GM18508 (cell line): ENCODE measurements around the gene FAM227B.
"Not testable (repeated sequence)": the region's sequence is repeated elsewhere in the genome, so short reads cannot be mapped to it uniquely, and the experiment has no call there.

Source experiments
- ATAC-seq: cut with Tn5 transposase; IDR thresholded peaks from one replicate; pipeline ENCODE4 v1.9.1; 2021; ENCODE audit warnings: moderate number of reproducible peaks; ENCODE audit not compliant: insufficient read depth, unreplicated experiment

FAM227B gene, protein sequence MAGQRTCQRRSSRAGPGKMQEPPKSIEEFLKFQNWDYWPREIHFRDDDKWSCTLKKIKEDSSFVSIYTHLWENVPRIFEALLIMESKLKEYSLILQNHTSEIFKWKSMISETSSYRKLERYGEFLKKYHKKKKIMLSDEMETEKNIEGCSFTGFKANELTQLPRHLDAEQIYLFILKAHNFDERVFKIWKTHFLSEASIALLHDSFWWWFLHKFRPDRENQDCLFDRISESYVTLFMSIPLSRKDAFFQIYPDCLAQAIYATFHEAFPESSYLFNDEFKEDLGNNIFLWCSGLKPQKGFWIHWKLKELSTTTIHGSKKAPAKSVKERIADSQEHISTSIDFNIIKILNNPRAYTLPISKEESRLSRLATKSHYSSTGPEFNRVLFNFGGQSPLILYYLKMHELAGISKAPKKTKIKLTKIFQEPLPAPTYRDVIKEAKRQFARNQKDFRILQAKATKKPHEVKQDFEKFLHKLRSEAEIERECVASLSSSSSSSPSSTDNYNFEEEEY

DNA sequence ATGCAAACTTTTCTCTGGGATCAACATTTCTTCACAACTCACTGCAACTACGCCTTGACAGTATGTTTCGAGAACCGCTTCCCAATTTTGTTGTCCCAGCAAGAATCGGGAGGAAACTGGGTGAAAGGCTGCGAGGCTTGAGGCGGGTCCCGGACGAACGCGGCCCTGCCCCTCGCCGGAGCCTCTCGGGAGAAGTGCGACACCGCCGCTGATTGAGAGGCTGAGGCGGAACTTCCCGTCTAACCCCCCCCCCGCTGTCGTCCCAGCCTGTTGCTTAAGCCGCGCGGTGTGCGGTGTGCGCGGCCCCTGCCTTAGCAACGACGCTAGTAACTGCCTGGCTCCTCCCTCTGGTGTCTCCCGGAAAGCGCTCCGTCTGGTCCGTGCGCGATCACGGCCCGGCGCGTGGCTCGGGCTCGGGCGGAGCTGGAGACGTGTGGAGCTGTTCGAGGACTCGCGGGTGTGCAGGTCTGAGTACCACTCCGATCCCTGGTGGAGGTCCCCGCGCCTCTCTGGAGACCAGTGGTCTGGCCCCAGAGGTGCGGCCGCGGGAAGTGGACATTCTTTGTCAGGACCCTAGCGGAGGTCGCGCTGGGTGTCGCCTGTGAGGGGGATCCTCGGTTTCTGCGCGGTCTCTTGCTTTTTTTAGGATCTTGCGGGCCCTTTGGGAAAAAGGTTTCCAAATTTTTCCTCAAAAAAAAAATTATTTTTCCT, at the start of gene FAM227B, which contains the start of gene DTWD1:
FAM227B (minus strand) TSS at position 161 of the 711 bp plus-strand sequence. CDS start 5,647 bp downstream, outside the sequence.
DTWD1 (plus strand) TSS at position 391 of the 711 bp plus-strand sequence. CDS start 4,120 bp downstream, outside the sequence.
- ATAC-seq: peak; percentile 98

DNA sequence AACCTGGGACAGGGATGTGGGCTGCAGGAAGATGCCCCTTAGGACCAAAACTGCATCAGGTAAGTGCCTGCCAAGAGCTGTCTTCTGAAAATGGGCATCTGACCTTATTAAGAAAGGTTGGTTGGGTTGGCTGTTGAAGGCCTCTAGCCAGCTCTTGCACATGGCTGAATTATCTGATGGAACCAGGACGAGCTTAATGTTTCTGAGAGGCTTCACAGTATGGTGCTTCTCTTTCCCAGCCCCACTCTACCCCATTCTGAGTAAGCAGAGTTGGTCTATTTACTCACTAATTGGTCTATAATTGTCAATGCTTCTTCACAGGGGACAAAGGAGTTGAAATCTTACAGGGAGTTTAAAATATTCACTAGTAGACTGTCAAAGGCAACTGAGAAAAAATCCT, 48.7 kb upstream of the FAM227B start:
- no peak for ATAC-seq

DNA sequence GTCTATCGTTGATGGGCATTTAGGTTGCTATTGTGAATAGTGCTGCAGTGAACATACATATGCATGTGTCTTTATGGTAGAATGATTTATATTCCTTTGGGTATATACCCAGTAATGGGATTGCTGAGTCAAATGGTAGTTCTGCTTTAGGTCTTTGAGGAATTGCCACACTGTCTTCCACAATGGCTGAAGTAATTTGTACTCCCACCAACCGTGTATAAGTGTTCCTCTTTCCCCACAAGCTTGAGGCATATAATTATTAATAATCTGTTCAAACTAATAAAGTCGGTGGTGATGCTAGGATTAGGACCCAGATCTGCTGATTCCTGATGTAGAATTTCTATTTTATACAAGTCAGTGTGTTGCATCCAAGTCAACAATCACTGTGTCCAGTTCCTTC, 45.9 kb upstream of the FAM227B start:
- not testable (repeated sequence) for ATAC-seq

DNA sequence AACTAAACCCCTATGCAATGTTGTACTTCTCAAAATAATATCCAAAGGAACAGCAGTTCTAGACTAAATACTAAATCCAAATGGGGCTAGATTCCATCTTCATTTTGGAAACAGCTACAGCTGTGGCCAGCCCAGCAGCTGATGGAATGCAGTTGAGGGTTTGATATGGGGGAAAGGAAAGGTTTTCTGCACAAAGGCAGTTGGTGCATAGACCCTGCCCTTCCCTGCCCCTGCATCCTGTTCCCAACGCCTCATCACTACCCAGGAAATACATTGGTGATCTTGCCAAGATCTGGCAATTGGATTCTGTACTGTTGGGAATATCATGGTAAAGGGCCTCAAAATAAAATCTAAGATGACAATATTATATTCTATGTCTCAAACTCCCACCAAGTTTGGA, 44.1 kb upstream of the FAM227B start:
- no peak for ATAC-seq

DNA sequence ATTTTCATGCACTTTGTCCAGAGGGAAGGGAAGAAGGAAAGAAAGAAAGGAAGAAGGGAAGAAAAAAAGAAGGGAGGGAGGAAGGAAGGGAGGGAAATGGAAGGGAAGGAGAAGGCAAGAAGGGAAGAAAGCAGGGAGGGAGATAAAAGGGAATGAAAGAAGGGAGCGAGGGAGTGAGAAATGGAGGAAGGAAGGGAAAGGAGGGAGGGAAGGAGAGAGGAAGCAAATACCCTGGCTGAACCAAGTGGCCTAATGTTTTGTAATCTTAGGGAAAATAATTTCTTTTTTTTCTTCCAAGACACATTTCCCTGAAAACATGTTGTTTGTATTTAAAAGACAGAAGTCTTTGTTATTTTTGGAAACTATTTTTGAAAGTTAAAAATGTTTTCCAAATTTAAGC, 36.1 kb upstream of the FAM227B start:
- no peak for ATAC-seq

DNA sequence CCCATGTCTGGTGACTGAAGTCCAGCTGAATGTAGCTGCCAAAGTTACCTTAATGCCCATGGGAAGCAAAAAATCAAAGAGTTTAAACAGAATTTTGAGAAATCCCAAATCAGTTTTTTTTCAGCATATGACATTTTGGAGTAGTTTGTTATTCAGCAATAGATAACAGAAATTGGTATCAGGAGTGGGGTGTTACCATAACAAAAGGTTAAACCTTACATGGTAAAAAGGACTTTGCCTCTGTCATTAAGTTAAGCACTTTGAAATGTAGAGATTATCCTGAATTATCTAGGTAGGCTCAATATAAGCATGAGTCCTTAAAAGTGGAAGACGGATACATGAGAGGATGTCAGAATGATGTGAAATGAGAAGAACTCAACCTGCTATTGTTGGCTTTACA, 32.3 kb upstream of the FAM227B start:
- ATAC-seq: no peak

DNA sequence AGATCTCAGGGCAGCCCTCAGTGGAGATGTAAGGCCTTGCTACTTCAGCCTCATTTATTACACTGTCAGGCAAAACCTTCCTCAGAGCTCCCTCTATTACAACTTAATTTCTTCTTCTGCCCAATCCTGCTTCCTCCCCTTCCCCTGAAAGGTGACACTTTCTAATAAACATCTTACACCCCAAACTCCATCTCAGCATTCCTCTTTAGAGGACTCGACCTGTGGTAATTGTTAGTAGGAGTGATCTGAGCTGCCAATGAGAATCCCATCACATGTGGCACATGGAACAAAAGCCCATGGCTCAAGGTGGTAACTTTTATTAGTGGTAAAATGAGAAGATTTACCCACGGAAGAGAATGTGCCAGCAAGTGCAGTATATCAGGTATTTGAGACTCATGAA, 30.1 kb upstream of the FAM227B start:
- no peak for ATAC-seq

DNA sequence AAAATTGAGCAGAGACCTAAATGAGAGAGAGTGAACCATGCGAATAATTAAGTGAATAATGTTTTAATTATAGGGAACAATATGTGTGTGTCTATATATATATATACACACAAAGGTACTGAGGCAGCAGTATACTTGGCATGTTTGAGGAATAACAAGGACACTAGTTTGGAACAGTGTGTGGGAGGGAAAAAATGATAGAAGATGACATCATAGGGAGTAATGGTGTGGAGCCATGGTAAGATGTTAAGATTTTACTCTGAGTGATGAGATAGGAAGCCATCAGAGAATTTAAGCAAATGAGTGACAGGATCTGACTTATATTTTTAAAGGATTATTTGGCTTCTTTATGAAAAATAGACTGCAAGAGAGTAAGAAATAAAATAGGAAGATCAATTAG, 29.4 kb upstream of the FAM227B start:
- no peak for ATAC-seq

DNA sequence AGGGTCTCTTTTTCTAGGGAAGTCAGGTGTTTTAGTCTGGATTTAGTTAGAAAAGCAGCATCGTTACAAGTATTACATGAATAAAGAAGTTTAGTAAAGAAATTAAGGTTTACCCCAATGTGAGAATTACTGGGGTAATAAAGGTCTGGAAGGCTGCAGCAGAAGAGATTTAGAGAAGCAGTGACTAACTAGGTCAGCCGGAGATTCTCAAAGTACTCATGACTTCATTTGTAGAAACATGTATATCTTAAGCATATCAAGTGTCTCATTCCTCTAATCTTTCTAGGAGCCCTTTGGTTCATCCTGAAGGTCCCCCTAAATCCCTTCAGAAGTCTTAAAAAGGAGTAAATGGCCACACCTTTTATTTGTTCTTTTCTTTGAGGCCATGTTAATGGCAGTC, 26.3 kb upstream of the FAM227B start:
- ATAC-seq: no peak

DNA sequence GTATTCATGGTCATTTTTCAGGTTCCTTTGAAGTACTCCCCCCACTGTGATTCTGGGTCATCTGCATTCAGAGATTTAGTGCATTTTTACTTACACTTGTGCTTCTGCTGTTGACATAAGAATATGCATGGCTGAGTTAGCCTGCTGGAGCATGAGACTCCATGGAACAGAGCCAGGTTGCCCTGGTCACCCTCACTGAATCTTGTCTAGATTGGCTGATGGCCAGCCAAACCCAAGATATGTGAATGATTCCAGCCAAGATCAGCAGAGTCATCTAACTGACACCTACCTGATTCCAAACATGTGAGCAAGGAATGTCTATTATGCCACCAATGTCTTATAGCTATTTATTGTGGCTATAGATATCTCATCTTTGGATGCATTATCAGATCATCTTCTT, 25.3 kb upstream of the FAM227B start:
- ATAC-seq: no peak

DNA sequence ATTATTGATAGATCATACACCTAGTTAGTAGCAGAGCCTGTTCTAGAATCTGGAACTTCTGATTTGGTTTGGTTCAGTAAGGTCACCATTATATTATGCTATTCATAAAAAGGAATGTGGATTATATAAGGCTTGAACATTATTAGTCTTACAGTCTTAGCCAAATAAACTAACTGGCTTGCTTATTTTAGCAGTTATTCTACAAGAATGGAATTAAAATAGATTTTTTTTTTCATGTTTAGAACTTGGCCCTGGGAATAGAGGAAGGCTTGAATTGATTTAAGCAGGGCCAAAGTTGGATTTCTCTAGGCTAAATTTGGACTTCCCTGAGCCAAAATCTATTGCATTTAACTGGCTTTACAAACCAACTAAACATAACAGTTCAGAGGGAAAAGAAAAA, 24.7 kb upstream of the FAM227B start:
- ATAC-seq: no peak

DNA sequence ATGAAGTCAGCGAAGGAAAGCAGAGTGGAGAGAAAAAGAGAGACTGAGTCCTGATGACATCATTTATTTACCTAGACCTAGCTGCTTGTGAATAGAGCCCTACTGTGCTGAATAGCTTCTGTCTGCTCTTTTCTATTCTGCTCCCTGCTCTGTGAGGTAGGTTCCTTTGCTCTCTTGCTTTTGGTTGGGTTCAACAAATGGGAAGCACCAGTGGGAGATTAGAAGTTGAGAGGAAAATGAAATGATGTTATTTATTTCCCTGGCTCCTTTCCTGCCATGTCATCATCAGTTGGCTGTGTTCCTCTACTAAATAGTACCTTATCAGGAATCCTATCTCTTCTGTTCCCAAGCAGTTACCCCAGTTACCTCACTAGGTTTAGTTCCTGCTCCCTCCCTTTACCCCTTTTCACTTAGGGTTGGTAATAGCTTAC, 23.8 kb upstream of the FAM227B start:
- no peak for ATAC-seq

DNA sequence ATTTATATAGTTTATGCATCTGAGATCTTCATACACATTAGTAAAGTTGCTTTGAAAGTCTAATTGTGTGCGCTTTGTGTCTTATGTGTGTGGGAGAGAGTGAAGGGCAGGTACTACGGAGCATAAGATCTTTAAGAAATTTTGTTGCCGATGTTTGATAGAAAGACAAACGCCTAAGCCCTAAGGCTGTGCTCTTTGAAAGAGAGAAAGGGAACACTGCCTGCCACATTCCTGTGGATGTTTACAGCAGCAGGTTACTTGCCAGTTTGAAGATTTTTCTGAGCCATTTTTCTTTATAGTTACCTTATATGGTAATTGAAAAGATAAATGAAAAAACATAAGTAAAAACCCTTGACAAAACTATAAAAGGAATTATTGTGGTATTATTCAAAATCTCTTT, 17.2 kb upstream of the FAM227B start:
- no peak for ATAC-seq

DNA sequence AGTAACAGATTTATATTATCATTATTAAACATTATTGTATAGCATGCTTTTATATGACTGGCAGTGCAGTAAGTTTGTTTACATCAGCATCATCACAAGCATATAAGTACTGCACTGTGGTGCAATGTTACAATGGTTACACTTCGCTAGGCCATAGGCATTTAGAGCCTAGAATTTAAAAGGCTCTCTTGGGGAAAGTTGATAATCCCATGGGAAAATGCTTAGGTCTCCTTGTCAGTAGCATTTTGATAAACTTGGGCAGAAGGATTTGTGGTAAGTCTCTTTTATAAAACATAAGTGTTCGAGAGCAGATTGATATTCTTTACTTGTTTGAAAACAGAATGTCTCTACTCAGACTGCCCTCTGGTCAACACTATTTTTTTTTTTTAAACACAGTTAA, 7.8 kb upstream of the FAM227B start:
- ATAC-seq: no peak

DNA sequence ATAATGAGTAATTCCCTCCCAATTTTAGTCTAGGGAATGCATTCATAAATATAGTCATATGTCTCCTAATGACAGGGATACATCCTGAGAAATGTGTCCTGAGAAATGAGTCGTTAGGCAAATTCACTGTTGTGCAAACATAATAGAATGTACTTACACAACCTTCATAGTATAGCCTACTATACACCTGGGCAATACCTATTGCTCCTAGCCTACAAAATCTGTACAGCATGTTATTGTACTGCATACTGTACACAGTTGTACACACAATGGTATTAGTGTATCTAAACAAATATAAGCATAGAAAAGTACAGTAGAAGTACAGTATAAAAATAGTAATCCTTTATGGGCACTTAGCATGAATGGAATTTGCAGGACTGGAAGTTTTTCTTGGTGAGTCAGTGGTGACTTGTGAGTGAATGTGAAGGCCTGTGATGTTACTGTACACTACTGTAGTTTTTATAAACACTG, 6.8 kb upstream of the FAM227B start:
- ATAC-seq: no peak

DNA sequence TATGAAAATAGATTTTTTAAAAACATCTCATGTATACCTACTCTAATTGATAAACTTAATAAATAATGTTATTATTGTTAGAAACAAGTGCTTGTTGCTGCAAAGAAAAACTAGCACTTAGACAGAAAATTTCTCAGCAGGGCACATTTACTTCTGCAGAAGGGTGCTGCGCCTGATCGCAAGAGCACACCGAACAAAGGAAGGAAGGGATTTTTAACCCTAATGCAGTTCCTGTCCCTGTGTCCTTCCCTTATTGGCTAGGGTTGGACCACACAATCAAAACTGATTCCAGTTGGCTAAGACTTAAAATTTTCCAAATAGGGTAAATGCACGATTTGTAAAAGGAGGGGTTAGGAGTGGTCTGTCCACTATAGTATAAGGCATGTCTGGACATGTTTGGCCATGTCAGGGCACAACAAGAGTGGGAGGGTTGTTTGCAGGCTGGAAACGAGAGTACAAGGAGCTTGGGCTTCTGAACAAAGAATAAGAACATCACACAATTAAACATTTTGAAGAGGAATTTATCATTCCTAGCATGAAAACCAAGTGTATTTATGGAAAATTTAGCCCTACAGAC, 4.9 kb upstream of the FAM227B start:
- ATAC-seq: no peak

DNA sequence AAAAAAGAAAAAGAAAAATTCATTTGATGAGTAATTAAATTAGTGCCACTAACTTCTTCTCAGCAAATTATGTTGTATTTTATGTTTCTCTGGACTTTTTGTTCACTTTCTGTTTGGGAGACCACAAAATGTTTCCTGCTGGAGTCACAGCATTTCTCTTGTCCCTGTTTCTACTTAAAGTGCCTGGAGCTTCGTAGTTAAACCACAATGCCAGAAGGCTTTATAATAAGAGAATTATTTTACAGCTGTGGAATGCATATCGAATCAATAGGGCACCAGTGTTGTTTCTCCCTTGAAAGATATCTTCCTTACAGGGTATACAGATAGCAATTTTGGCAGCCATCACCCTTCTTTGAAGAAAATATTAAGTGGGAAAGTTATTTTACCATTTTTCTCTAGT, 3.4 kb upstream of the FAM227B start:
- ATAC-seq: no peak

DNA sequence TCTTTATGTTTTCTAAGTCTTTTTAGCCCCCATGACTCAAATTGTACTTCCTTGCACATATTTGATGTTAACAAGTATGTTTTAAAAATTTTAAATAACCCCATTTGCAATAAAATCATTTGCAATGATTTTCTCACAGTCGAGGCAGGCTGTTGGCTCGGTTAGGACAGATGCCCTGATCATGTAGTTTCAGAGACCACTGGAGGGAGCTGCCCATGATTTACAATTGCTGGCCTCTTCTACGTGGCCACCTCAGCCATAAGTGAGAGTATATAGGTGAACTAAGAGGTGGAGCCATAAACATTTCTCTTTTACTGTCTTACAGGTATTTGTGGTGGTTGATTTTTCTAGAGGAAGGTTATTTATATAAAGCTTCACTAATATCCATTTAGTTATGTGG, 1.9 kb upstream of the FAM227B start:
- no peak for ATAC-seq

DNA sequence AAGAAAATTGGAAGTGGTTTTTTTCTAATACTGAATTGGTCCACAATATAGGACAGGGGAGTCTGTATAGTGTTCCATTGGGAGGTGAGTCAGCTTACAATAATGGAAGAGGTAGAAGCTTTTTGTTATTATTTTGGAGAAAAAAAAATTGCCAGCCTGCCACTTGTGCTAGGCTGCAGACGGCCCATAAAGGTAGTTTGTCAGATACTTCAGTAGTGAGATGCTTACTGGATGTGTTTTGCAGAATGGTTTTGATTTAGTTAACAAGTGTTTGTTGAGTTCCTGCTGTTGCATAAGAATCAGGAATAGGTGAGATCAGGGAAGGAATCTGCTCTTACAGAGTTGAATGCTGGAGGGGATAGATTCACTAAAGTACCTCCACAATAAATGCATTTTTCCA, 1.3 kb upstream of the FAM227B start:
- no peak for ATAC-seq

DNA sequence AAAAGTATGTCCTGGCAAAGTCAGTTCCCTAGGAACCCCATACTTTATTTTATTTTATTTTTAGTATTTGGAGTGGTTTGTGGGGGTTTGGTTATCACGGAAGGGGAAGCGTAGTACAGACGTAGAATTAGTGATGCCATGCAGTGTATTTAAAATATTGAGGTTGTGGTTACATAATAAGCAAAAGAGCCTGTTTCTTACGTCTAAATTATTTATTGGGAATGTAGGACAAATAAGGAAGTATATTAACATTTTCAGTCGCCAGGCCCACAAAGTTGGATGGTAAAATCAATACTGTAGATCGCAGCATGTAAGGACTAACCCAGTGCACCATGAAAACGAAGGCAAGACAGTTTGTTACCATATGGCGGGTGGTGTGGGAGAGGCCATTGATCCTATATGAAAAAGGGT, 788 bp upstream of the FAM227B start:
- ATAC-seq: no peak

DNA sequence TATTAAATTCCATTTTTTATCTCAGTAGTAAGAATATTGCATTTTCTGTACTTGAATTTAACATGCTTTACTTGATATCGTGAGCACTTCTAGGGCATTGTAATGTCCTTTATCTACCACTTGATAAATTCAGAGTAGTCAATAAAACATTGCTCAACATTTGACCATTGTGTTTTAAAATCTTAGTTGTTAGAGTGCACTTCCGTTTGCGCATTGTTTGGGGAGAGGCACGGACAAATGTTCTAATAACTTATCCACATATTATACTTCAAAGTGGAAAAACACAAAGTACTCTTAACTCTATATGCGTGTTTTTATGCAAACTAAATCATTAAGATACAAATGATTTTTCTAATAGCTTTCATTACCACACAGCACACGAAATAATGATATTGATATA, 419 bp downstream of the FAM227B start:
- ATAC-seq: no peak
